Kidney (tissue), 14 donors: ENCODE measurements around the gene RIN3. TPM values are rescaled to one million over a fixed set of nuclear protein-coding genes. Genes with fewer than 3 reads are reported as not detected.

Experiments used
- DNase-seq, 5 donors: peaks; one replicate each; pipeline ENCODE4 v3.0.0-alpha.2; 2013 to 2020
- FAIRE-seq: peaks from 2 replicates; lab custom pipeline; 2012; peaks lifted over from hg19 to GRCh38; lab: Jason Lieb, UNC
- H3K27ac ChIP-seq, 2 donors: one replicate each; pipeline ENCODE4 v1.7.0; 2013; ENCODE audit warnings: low read depth in 2 of 2, low read length in 2 of 2, inconsistent platforms in 1 of 2
- H3K27me3 ChIP-seq: one replicate; pipeline ENCODE4 v1.7.1; 2013; ENCODE audit warnings: low read length, inconsistent platforms; ENCODE audit not compliant: control insufficient read depth, insufficient read depth
- H3K36me3 ChIP-seq, 3 donors: one replicate each; pipeline versions ENCODE4 v1.7.0 to v1.7.1; 2013; ENCODE audit warnings: low read length in 3 of 3, control low read depth in 1 of 3, inconsistent platforms in 1 of 3; ENCODE audit not compliant: insufficient read depth in 3 of 3, control insufficient read depth in 2 of 3
- H3K4me1 ChIP-seq, 3 donors: one replicate each; pipeline versions ENCODE4 v1.7.0 to v1.7.1; 2013; ENCODE audit warnings: low read length in 3 of 3, inconsistent platforms in 1 of 3, low read depth in 1 of 3; ENCODE audit not compliant: control insufficient read depth in 2 of 3, insufficient read depth in 2 of 3
- H3K4me3 ChIP-seq, 3 donors: one replicate each; pipeline versions ENCODE4 v1.7.0 to v1.8.1; 2013; ENCODE audit warnings: low read length in 3 of 3, control low read depth in 1 of 3, inconsistent platforms in 1 of 3
- H3K9ac ChIP-seq, 3 donors: one replicate each; pipeline versions ENCODE4 v1.7.0 to v1.7.1; 2013; ENCODE audit warnings: low read length in 3 of 3, control low read depth in 1 of 3, inconsistent platforms in 1 of 3
- H3K9me3 ChIP-seq, 3 donors: one replicate each; pipeline versions ENCODE4 v1.7.0 to v1.7.1; 2013; ENCODE audit warnings: low read length in 3 of 3, control low read depth in 1 of 3, inconsistent platforms in 1 of 3; ENCODE audit not compliant: control insufficient read depth in 2 of 3, insufficient read depth in 1 of 3
- intact Hi-C: fragments of 100-400 bp; cut with DNase I; formaldehyde crosslinking; loops from one replicate; pipeline ENCODE4 v1.11.1; 2022
- polyA plus RNA-seq: library from polyadenylated mRNA; stranded (reverse); fragments of 350-450 nt; fragmentation: Illumina TruSeq; extraction: RNeasy Lipid Tissue Mini Kit (QIAGEN cat#74804); gene quantifications from one replicate; pipeline ENCODE4 v1.2.3, GENCODE V29; 2014; ENCODE audit warnings: low read depth, low replicate concordance; ENCODE audit not compliant: insufficient read depth
- total RNA-seq: library from RNA; stranded (reverse); fragmentation: NEBNext Ultra II Directional; extraction: Animal tissue kit (Norgen Biotek cat#: 25700); gene quantifications from one replicate; pipeline ENCODE4 v1.2.1, GENCODE V29; 2021
- TF ChIP-seq, protein P1 (sequence below): IDR thresholded peaks from 3 replicates; pipeline ENCODE4 v1.5.1; 2012; ENCODE audit warnings: mild to moderate bottlenecking, moderate library complexity, borderline replicate concordance; ENCODE audit not compliant: insufficient read depth; ENCODE audit errors: extremely low read depth
- donor health status: control.
- donor health status: control.
- donor health status: control.
- donor health status: control.
- donor health status: control.
- donor health status: DM: yes; HTN: yes; CAD: no.
- donor health status: Normal renal cell carcinoma (clear cell type).

The RIN3 gene
- total and polyA plus RNA-seq, 2 donors from 2014 or later, result 7.1 to 30.4 TPM

- Histone ChIP-seq H3K4me1 (no peaks in the 10 kb centered on the region), H3K36me3 (peaks cover 0 to 4% (median 0%) of the 10 kb centered on the region in 3 donors), H3K4me3 (no peak overlapping the region), H3K27ac (no peak overlapping the region), H3K27me3 (no peaks in the 10 kb centered on the region), H3K9me3 (peaks cover 0 to 12% (median 0%) of the 10 kb centered on the region in 3 donors), H3K9ac (no peak overlapping the region)
- intact Hi-C loops, result no loop called here
- TF ChIP-seq, protein P1, sequence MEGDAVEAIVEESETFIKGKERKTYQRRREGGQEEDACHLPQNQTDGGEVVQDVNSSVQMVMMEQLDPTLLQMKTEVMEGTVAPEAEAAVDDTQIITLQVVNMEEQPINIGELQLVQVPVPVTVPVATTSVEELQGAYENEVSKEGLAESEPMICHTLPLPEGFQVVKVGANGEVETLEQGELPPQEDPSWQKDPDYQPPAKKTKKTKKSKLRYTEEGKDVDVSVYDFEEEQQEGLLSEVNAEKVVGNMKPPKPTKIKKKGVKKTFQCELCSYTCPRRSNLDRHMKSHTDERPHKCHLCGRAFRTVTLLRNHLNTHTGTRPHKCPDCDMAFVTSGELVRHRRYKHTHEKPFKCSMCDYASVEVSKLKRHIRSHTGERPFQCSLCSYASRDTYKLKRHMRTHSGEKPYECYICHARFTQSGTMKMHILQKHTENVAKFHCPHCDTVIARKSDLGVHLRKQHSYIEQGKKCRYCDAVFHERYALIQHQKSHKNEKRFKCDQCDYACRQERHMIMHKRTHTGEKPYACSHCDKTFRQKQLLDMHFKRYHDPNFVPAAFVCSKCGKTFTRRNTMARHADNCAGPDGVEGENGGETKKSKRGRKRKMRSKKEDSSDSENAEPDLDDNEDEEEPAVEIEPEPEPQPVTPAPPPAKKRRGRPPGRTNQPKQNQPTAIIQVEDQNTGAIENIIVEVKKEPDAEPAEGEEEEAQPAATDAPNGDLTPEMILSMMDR, result no peak
- FAIRE-seq (no peak), DNase-seq (no peak)
These were observed 49.8 kb downstream of the RIN3 start for GRCh38 chr14:92563359-92563758.

GRCh38 chr14:92563765-92564285, 50.2 kb downstream of the RIN3 start:
- H3K9ac ChIP-seq, result no peak overlapping the region
- intact Hi-C loops, result no loop called here
- no peaks in the 10 kb centered on the region for H3K4me1 ChIP-seq
- no peaks in the 10 kb centered on the region for H3K27me3 ChIP-seq
- FAIRE-seq (no peak), DNase-seq (no peak)
- peaks cover 0 to 12% (median 0%) of the 10 kb centered on the region in 3 donors for H3K9me3 ChIP-seq
- H3K4me3 ChIP-seq, result no peak overlapping the region
- peaks cover 0 to 4% (median 0%) of the 10 kb centered on the region in 3 donors for H3K36me3 ChIP-seq
- no peak overlapping the region for H3K27ac ChIP-seq
- TF ChIP-seq, protein P1, result no peak

- DNase-seq (no peak), FAIRE-seq (no peak)
- H3K4me1 ChIP-seq, result no peaks in the 10 kb centered on the region
- no peaks in the 10 kb centered on the region for H3K27me3 ChIP-seq
- H3K9ac ChIP-seq, result no peak overlapping the region
- H3K4me3 ChIP-seq, result no peak overlapping the region
- TF ChIP-seq, protein P1, result no peak
- intact Hi-C loops, result no loop called here
- H3K9me3 ChIP-seq, result peaks cover 0 to 12% (median 0%) of the 10 kb centered on the region in 3 donors
- no peak overlapping the region for H3K27ac ChIP-seq
- peaks cover 0 to 4% (median 0%) of the 10 kb centered on the region in 3 donors for H3K36me3 ChIP-seq
These were observed 50.9 kb downstream of the RIN3 start for GRCh38 chr14:92564344-92565039.
